GM04503 (cell line): ENCODE data around the gene NELL1.
"Not testable (repeated sequence)": the region's sequence is repeated elsewhere in the genome, so short reads cannot be mapped to it uniquely, and the experiment has no call there.

Experiments used
- DNase-seq: peaks from one replicate; pipeline ENCODE4 v3.0.0-alpha.2; 2012; ENCODE audit warnings: low read depth

Gene NELL1

GRCh38 chr11:21113876-21114275 lies 444.5 kb downstream of the NELL1 start:
- DNase-seq: no peak

DNA sequence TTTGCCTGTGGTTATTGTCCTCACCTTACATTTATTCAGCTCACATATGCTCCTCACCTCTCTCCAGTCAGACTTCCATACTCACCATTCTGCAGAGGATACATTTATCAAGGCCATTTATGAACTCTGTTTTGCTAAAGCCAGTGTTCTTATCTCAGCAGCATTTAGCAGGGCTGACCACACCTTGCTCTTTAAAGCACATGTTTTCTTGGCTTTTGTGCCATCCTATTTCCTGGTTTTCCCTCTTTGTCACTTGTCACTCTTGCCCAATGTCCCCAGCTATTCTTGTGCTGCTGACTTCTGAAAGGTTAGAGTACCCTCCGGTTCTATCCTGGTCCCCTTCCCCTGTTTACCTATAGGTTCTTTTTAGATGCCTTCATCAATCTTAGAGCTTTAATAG lies 446.6 kb downstream of the NELL1 start:
- no peak for DNase-seq

DNA sequence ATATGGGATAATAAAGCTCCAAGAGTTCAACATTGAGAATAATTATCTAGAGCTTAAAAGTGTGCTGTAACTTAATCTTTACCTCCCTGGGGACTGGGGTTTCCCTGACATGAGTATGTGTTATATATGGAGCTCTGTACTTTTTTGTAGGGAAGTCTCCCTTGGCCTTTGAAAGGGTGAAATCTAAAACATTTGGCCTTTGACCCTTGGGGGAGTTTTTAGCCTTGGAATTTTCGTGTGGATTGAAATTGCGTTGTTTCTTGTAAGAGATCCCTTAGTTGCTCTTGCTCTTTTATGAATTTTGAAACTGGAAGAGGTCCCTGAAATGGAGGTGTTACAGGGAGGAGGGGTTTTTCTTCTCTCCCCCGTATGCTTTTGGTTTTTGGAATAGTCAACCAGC lies 450.0 kb downstream of the NELL1 start:
- DNase-seq: no peak

GRCh38 chr11:21121991-21122390 lies 452.6 kb downstream of the NELL1 start:
- DNase-seq: no peak

- DNase-seq: no peak
These were observed 453.1 kb downstream of the NELL1 start for GRCh38 chr11:21122523-21122922.

DNA sequence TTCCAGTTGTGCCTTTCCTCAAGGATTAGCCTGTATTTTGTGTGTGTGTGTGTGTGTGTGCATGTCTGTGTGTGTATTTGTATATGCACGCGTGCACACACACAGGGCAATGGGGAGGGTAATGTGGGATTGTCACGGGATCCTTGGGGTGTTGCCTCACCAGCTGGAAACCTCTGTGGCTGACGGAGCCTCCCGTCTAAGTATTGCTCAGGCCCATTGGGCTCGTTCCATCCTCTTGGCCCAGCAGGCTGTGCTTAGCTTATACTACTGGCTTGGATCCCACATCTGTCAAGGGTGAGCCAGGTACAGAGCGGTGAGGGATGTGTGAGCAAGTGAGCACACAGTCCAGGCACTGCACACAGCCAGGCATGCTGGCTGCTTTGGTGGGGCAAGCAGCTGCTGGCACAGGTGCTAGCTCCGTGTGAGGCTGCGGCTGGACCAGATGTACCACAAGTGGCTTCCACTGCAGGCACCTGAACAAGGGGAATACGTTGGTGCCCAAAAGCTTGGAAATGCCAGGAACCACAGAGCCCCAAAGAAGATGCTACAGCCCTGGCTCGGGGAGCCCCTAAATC lies 462.8 kb downstream of the NELL1 start:
- no peak for DNase-seq

GRCh38 chr11:21133244-21133643 lies 463.9 kb downstream of the NELL1 start:
- no peak for DNase-seq

DNA sequence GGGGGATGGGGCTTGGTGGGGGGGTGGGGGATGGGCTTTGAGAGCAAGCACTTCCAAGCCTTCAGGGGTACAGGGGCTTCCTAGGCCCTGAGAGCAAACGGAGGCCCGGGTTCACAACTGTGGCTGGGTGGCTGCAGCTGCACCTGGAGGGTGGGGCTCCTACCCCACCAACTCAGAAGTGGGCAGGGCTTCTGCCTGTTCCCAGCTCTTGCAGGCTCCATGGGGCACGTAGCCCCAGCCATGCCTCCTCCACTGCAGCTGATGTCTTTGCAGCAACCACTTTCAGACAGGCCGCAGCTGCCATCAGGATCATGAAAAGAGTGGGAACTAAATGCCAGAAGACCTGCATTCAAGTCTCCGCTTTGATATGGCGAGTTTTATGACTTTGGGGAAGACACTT lies 464.3 kb downstream of the NELL1 start:
- DNase-seq: no peak

GRCh38 chr11:21137803-21138202 lies 468.4 kb downstream of the NELL1 start:
- no peak for DNase-seq

DNA sequence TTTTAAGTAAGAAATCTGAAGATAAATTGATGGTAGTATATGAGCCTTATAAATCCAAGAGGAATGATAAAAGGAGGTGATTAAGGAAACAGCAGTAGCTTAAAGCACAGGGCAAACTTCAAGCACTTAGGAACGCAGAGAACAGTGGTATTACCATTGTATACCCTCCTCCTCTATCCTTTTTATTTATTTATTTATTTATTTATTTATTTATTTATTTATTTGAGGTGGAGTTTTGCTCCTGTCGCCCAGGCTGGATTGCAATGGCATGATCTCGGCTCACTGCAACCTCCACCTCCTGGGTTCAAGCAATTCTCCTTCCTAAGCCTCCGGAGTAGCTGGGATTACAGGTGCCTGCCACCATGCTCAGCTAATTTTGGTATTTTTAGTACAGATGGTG lies 472.2 kb downstream of the NELL1 start:
- DNase-seq: not testable (repeated sequence)

DNA sequence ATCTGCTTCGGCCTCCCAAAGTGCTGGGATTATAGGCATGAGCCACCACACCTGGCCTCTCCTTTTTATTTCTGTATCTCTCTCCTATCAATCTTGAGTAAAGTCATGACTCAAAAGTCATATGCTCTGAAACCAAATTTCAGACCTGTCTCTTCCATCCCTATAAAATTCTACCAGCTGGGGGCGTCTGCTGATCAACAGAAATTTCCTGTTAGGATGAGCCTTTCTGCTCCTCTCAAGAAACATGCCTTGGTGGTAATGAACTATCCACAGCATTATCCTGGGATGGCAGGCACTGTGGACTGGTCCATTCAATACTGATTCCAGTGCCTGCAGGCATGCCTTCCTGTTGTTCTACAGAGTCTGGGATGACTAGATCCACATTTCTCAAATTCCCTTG lies 472.6 kb downstream of the NELL1 start:
- no peak for DNase-seq

DNA sequence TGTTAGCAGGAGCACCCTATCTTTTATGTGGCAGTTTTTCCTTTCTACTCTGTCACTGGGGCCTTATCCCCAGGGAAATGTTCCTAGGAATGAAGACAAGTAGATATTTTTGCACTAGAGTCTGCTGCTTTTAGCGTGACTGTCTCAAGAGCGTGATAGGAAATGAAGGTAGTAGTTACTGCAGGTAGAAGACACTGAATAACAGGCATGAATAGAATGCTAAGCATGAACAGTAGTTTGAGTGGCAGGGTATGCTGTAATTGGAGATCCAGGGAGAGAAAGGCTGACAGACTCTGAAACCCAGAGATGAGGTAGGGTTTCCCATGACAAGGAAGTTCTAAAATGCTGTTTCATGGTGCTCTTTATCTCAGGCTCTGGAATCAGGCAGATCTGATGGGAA lies 475.1 kb downstream of the NELL1 start:
- no peak for DNase-seq

DNA sequence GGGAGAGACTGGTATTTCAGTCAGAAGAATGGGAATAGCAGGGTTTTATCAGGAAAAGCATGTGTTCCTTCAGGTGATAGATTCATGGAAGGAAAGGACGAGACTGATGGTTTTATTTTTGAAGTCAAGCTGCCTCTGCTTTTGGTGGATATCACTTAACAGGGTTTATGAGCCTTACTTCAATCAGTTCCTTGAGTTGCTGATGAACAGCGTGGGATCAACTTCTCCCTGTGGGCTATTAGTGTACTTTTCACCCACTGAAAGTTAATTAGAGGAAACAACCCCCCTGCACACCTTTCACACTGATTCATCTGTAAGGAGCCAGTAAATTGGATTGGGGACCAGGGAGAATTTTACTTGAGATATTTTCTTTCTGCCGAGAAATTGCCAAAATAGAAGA lies 479.0 kb downstream of the NELL1 start:
- DNase-seq: no peak

GRCh38 chr11:21160140-21160539 lies 490.8 kb downstream of the NELL1 start:
- DNase-seq: no peak

DNA sequence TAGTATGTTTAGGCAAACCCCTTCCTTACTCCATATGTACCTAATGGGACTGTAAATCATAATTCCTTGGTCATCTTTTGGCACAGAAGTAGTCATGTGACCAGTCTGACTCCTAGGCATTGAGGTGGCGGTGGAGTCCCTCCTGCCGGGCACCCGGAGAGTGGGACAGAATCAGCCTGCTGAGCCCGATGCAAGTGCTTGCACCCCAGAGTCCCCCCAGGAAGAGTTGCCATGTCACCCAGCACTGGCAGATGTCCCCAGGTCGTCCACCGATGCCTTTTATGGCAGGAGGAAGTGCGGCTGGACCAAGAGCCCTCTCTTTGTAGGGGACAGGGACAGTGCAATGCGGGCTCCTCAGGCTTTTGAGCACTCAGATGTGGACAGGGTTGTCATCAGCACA lies 500.3 kb downstream of the NELL1 start:
- DNase-seq: no peak

- no peak for DNase-seq
These were observed 504.1 kb downstream of the NELL1 start for GRCh38 chr11:21173476-21173875.

DNA sequence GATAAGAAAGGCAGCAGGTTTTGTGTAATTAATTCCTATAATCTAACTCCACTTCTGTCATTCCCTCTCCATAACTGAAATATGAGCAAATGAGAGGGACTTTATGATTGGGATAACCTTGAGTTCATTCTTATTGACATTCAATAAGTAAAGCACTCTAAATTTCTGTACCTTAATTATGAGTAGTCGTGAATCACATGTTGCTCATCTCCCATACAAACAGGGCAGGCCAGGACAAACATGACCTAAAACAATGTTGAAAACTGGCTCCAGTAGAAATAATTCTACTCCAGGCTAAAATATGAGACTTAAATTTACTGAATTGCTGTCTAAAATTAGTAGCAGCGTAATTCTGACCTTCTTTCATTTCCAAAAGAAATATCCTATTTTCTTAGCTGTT lies 505.4 kb downstream of the NELL1 start:
- DNase-seq: no peak

DNA sequence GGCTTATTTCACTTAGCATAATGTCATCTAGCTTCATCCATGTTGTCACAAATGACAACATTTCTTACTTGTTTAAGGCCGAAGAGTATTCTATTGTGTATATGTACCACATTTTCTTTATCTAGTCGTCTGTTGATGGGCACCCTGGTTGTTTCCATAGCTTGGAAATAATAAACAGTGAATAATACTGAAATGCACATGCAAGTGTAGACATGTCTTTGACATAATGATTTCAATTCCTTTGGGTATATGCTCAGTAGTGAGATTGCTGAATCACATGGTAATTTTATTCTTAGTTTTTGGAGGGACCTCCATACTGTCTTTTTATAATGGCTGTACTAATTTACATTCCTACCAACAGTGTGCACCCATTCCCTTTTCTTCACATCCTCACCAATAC lies 508.0 kb downstream of the NELL1 start:
- no peak for DNase-seq

DNA sequence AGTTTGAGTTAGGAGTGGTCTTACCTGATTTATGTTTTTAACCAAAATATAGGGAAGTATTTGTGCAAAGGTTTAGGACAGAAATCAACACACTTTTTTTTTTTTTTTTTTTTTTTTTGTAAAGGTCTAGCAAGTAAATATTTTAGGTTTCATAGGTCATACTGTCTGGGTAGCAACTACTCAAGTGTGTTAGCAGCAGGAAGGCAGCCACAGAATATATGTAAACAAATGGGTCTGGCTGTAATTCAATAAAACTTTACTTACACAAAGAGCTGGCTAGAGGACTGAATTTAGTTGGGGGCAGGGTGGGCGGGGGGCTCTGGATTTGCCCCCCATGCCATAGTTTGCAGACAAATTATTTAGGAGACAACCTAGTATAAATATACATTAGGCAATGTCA lies 510.4 kb downstream of the NELL1 start:
- no peak for DNase-seq

DNA sequence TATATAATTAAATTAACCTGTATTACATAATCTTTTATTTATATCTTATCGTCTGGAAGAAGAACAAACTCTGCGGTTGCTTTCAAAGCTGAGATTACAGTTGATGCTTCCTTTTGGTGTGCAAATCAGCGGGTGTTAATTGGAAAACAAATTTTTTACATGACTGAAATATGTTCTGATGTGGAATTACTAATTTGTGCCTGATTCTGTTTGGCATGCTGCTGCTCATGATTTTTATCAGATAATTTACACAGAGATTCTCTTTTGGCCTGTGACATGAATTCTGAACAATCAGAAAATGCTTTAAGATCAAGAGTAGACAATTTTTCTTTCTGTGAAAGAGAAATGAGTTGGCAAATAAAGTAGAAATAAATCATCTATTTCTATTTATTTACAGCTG lies 510.8 kb downstream of the NELL1 start:
- no peak for DNase-seq

GRCh38 chr11:21185959-21186358 lies 516.6 kb downstream of the NELL1 start:
- DNase-seq: no peak

DNA sequence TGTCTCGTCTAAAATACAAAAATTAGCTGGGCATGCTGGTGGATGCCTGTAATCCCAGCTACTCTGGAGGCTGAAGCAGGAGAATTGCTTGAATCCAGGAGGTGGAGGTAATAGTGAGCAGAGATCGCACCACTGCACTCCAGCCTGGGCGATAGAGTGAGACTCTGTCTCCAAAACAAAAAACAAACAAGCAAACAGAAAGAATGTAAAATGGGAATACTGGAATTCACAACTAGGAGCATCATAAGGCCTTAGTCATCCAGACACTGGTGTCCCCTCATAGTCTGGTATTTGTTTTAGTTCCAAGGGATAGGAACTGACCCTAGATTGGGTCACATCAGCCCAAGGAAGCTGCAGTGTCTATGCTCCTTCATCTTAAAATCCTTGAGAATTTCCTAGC lies 520.8 kb downstream of the NELL1 start:
- no peak for DNase-seq

GRCh38 chr11:21195995-21196394 lies 526.6 kb downstream of the NELL1 start:
- no peak for DNase-seq

DNA sequence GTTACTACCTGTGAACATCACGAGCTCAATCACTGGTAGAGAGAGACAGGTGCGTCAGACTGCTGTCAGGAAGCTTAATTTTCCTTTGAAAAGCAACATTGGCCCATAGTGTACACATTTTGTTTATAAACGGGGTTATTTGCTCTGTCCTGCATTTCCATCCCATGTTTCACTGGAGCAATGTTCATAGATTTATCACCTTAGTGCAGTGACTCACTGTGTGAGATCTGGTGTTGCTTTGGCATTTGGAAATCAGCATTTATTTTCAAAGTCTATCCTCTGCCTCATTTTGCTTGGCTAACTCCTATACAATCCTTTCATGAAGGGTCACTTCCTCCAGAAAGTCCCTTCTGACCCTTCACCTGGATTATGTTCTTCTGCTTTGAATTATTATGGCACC lies 529.1 kb downstream of the NELL1 start:
- no peak for DNase-seq

GRCh38 chr11:21205205-21205604 lies 535.8 kb downstream of the NELL1 start:
- no peak for DNase-seq
